Thoracic aorta (tissue), 2 donors: ENCODE measurements around the gene TAL2. TPM values are rescaled to one million over a fixed set of nuclear protein-coding genes. Genes with fewer than 3 reads are reported as not detected.

ENCODE experiments used
- ATAC-seq: fragments of 150-250 bp; one replicate; pipeline ENCODE4 v1.8.0; 2017; ENCODE audit warnings: low read depth; ENCODE audit not compliant: insufficient number of reproducible peaks, low FRiP score
- DNase-seq: peaks from one replicate; pipeline ENCODE4 v3.0.0-alpha.2; 2020; ENCODE audit warnings: low spot score
- H3K27ac ChIP-seq, 2 donors: fragments of 200-600 bp; sonication (generic); 1 replicate in 1 of 2; 2 replicates in 1 of 2; pipeline ENCODE4 v1.5.1; 2016; ENCODE audit warnings: mild to moderate bottlenecking in 2 of 2, moderate library complexity in 2 of 2
- H3K27me3 ChIP-seq: fragments of 200-600 bp; sonication (generic); replicated peaks from 2 replicates; pipeline ENCODE4 v1.6.0; 2016; ENCODE audit warnings: mild to moderate bottlenecking; ENCODE audit not compliant: insufficient read depth
- H3K36me3 ChIP-seq: fragments of 200-600 bp; sonication (generic); one replicate; pipeline ENCODE4 v1.5.1; 2016
- H3K4me1 ChIP-seq, 2 donors: fragments of 200-600 bp; sonication (generic); 1 replicate in 1 of 2; 2 replicates in 1 of 2; pipeline versions ENCODE4 v1.5.1 to v1.6.0; 2016; ENCODE audit warnings: low read depth in 2 of 2, mild to moderate bottlenecking in 1 of 2; ENCODE audit not compliant: control insufficient read depth in 1 of 2
- H3K4me3 ChIP-seq: fragments of 200-600 bp; sonication (generic); 2 replicates; pipeline ENCODE4 v1.5.1; 2016; ENCODE audit warnings: mild to moderate bottlenecking
- H3K9me3 ChIP-seq: fragments of 200-600 bp; sonication (generic); 2 replicates; pipeline ENCODE4 v1.5.1; 2016
- CTCF ChIP-seq: fragments of 200-600 bp; sonication (generic); IDR thresholded peaks from one replicate; pipeline ENCODE4 v1.5.1; 2019; ENCODE audit warnings: antibody characterized with exemption
- total RNA-seq, 2 donors: library from RNA; depleted of rRNA; stranded (reverse); fragments of >200 nt; gene quantifications; one replicate each; pipeline versions ENCODE4 v1.1.0 to v1.2.3, GENCODE V29; 2016

TAL2 gene
- total RNA-seq, 2 donors from 2014 or later = not detected

GRCh38 chr9:105706156-105706555 is 43.9 kb downstream of the TAL2 start:
- TF ChIP-seq CTCF = no peak
- Histone ChIP-seq H3K27ac (no peak overlapping the region), H3K9me3 (no peaks in the 10 kb centered on the region), H3K4me1 (no peaks in the 10 kb centered on the region), H3K36me3 (peaks cover 4% of the 10 kb centered on the region), H3K27me3 (no peaks in the 10 kb centered on the region), H3K4me3 (no peak overlapping the region)
- DNase-seq = no peak
- no peak for ATAC-seq

DNA sequence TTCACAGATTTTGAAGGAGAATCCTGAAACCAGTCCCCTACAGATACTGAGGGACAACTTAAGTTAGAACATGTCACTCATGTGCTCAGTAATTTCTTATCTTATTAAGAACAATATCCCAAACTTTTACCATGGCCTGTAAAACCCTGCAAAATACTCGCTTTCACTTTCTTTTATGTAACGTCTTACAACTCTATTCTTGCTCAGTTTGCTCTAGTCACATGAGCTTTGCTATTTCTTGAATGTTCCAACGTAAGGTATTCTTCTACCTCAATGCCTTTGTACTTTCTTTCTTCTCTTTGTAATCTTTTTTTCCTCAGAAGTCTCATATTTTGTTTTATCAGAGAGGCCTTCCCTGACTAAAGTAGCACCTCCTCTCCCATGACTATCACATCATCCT is 46.1 kb downstream of the TAL2 start:
- no peak for TF ChIP-seq CTCF
- no peak for ATAC-seq

DNA sequence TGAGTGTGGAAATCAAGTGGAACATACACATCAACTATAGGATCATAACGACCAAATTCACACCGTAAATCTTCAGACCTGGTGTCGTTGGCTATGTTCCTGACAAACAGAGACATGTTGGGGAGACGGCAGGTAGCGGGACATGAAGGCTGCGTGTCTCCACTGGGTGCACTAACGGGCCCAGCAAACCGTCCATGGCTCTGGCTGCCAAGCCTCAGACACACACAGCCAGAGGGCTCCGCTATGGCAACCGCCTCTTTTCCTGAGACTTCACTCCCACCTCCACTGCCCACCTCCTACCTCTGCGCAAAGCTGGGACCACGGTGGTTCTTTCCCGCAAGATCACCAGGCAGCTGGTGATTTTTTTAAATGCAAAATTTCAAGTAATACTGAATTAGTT is 48.4 kb downstream of the TAL2 start:
- H3K9me3 ChIP-seq = no peaks in the 10 kb centered on the region
- no peak for TF ChIP-seq CTCF
- no peak overlapping the region for H3K4me3 ChIP-seq
- no peak for DNase-seq
- no peaks in the 10 kb centered on the region for H3K27me3 ChIP-seq
- H3K36me3 ChIP-seq = peaks cover 4% of the 10 kb centered on the region
- no peak for ATAC-seq
- no peak overlapping the region for H3K27ac ChIP-seq
- H3K4me1 ChIP-seq = no peaks in the 10 kb centered on the region

More for the DNA sequence above, 46.1 kb downstream of the TAL2 start:
- H3K27ac ChIP-seq = no peak overlapping the region
- DNase-seq = no peak
- H3K4me3 ChIP-seq = no peak overlapping the region
- H3K36me3 ChIP-seq = peaks cover 4% of the 10 kb centered on the region
- no peaks in the 10 kb centered on the region for H3K4me1 ChIP-seq
- no peaks in the 10 kb centered on the region for H3K27me3 ChIP-seq
- no peaks in the 10 kb centered on the region for H3K9me3 ChIP-seq

GRCh38 chr9:105711867-105712266 is 49.6 kb downstream of the TAL2 start:
- ATAC-seq = no peak

GRCh38 chr9:105712297-105712696 is 50.0 kb downstream of the TAL2 start:
- Histone ChIP-seq H3K4me1 (no peaks in the 10 kb centered on the region), H3K4me3 (no peak overlapping the region), H3K27me3 (no peaks in the 10 kb centered on the region), H3K27ac (no peak overlapping the region), H3K9me3 (no peaks in the 10 kb centered on the region), H3K36me3 (no peaks in the 10 kb centered on the region)
- DNase-seq = no peak
- ATAC-seq = no peak
- TF ChIP-seq CTCF = no peak

More at GRCh38 chr9:105711867-105712266, 49.6 kb downstream of the TAL2 start:
- Histone ChIP-seq H3K27me3 (no peaks in the 10 kb centered on the region), H3K4me1 (no peaks in the 10 kb centered on the region), H3K27ac (no peak overlapping the region), H3K9me3 (no peaks in the 10 kb centered on the region), H3K4me3 (no peak overlapping the region), H3K36me3 (peaks cover 2% of the 10 kb centered on the region)
- no peak for DNase-seq
- no peak for TF ChIP-seq CTCF

Other genes with a start within 250 kb of the TAL2 start
- gene FSD1L, start 214.4 kb upstream of the TAL2 start, total RNA-seq = 1 to 10 TPM; 3.5 to 5.1 TPM
- gene FKTN, start 104.3 kb upstream of the TAL2 start, total RNA-seq = 10 to 100 TPM; 10.2 to 20.5 TPM
- gene TMEM38B, start 32.1 kb downstream of the TAL2 start, total RNA-seq = 1 to 10 TPM; 6.1 to 6.6 TPM